GM10266 (cell line): ENCODE data around the gene FAM184A.

ENCODE experiments used
- DNase-seq: peaks from one replicate; pipeline ENCODE4 v3.0.0; 2012; ENCODE audit errors: extremely low spot score
- CTCF ChIP-seq: IDR thresholded peaks from 2 replicates; pipeline ENCODE4 v1.5.1; 2012; ENCODE audit warnings: mild to moderate bottlenecking, low read depth; ENCODE audit not compliant: control insufficient read depth, insufficient read depth; ENCODE audit errors: missing control alignments

The FAM184A gene

GRCh38 chr6:118935331-118935668 is 143.2 kb downstream of the FAM184A start:
- DNase-seq, result no peak
- no peak for TF ChIP-seq CTCF

GRCh38 chr6:118934461-118935330 is 143.8 kb downstream of the FAM184A start, which contains the start of gene MCM9:
TSS of gene MCM9 (minus strand) at chr6:118935159. CDS start at chr6:118931723, 3,436 bp downstream.
- DNase-seq, result peak; percentile 95
- no peak for TF ChIP-seq CTCF

- no peak for TF ChIP-seq CTCF
- DNase-seq, result no peak
Observed at GRCh38 chr6:118933855-118934460, 144.5 kb downstream of the FAM184A start.

GRCh38 chr6:118932421-118932820 is 146.0 kb downstream of the FAM184A start:
- no peak for TF ChIP-seq CTCF
- DNase-seq, result no peak

- no peak for DNase-seq
- TF ChIP-seq CTCF, result no peak
Observed at GRCh38 chr6:118931436-118931835, 147.0 kb downstream of the FAM184A start.

GRCh38 chr6:118930680-118931079 is 147.8 kb downstream of the FAM184A start:
- no peak for TF ChIP-seq CTCF
- no peak for DNase-seq

GRCh38 chr6:118923035-118923434 is 155.4 kb downstream of the FAM184A start:
- no peak for TF ChIP-seq CTCF

More at GRCh38 chr6:118923035-118923434, 155.4 kb downstream of the FAM184A start:
- no peak for DNase-seq
